Anterior cingulate cortex (tissue), 58 donors: ENCODE measurements around the gene FAM110A.

Source experiments
- DNase-seq, 58 donors: peaks; one replicate each; lab custom pipeline; 2025; lab: John Stamatoyannopoulos, UW

Gene FAM110A

GRCh38 chr20:869606-870005 is 36.1 kb downstream of the FAM110A start:
- DNase-seq, result no peak

DNA sequence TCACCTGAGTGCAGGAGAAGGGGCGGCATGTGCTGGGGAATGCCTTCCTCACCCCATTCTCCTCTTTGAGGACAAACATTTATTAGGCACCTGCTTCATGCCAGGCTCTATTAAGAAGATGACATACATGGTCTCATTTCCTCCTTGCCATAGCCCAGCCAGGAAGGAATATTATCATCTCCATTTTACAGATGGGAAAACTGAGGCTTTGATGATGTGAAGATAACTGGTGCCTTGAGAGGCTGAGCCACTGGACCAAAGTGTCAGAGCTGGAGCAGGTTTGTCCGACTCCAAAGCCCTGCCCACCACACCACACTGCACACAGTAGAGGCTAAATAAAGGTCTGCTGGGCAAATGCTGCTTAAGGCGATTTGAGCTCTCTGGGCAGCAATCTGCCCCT is 37.2 kb downstream of the FAM110A start:
- DNase-seq, result no peak

DNA sequence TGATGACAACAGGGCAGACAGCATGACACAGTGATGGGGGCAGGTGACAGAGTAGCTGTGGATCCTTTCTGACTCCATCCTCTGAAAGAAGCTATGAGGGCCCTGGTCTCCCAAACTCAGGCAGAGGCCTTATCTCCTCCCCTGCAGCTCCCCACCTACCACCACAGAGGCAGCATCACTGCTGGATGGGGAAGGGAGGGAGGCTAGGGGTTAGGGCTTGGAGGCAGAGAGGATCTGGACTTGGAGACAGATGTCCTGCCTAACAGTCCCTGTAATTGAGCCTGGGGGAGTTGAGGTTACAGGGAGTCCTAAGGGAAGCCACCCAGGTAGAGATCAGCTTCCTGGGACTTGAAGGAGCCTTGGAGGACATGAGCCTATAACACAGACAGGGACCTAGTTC is 37.9 kb downstream of the FAM110A start:
- no peak for DNase-seq

DNA sequence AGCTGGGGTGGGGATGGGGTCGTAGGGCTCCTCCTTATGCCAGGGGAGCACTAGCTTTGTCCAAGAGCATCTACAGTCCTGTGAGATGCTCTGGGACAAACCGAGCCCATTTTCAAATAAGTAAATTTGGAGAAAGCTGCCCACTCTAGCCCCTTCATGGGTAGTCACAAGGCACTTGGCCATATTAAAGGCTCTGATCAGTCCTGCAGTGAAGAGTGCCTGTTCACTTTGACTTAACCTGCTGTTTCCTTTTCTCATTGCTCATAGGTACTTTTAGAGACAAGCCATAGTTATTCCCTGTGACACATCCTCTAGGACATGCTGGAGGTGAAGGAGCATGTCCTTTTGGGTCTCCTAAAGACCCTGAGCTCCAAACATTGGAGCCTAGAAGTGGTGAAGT is 38.4 kb downstream of the FAM110A start:
- no peak for DNase-seq

- no peak for DNase-seq
Observed at GRCh38 chr20:872855-873520, 39.5 kb downstream of the FAM110A start.

DNA sequence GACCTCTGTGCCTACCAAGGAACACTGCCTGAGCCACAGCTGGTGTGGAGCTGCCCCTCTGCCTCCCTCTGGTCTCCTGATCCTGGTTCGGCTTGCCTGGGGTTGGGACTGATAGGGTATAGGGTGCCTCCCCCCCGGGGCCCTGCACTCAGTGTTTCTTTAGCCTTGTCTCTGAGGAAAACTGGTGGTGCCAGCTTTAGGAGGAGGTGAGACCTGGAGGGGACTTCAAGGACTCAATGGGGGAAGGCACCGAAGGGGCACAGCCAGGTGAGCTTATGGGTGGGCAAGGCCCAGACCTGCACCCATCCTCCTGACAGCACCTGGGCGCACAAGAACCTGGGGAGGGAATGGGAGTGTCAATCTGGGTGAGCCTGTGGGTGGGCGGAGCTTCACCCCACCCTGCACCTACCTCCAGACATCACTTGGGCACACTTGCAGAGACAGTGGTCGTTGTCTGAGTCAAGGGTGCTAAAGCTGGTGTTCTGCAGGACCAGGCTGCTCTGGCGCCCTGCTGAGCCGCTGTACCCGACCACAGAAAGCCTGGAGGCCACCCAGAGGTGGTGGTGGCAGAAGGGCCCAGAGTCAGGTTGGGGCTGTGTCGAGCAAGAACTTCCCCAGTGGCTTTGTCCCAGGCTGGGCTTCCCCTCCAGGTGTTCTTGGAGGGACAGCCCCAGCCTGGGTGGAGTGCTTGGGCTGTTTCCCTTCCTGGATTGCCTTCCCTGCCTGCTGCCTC is 40.5 kb downstream of the FAM110A start:
- DNase-seq, result no peak

GRCh38 chr20:875115-875514 is 41.6 kb downstream of the FAM110A start:
- no peak for DNase-seq

- no peak for DNase-seq
Observed at GRCh38 chr20:877814-878213, 44.3 kb downstream of the FAM110A start.

- DNase-seq, result no peak
Observed at GRCh38 chr20:878511-879307, 45.2 kb downstream of the FAM110A start.

GRCh38 chr20:879626-880025 is 46.1 kb downstream of the FAM110A start:
- no peak for DNase-seq

DNA sequence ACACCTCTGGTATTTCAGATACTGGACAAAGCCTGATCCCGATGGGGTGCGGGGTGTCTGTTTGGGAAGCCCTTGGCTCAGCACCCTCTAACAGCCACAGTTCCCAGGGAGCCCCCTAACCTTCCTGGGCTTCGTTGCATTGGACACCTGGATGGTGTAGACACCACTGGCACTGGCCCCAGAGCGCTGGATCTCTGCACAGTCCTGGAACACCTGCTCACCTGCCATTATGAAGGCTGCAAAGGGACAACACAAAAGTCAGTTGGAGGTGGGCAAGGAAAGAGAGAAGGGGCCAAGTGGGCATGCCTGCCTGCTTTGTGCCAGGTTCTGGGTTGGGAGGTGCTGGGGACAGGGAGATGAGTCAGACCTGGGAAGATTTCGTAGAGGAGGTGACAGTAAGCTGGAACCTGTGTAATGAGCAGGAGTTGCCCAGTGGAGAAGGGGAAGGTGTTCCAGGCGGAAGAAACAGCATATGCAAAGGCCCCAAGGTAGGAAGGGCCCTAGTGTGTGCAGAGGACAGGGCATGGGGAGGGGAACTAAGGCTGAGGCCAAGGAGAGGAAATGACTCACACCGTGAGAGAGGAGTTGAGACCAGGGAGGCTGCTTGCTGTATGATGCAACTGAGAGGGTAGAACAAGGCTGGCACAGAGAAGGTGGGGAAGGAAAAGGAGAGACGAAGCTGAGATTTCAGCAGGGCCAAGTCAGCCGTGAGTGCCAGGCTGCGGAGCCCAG is 47.7 kb downstream of the FAM110A start:
- DNase-seq, result no peak

- DNase-seq, result no peak
Observed at GRCh38 chr20:881783-882144, 48.2 kb downstream of the FAM110A start.

- peak in 31 of 58 donors; percentile 2 to 48 (median 16) for DNase-seq
Observed at GRCh38 chr20:884983-885952, 51.8 kb downstream of the FAM110A start.

- DNase-seq, result no peak
Observed at GRCh38 chr20:887137-887536, 53.6 kb downstream of the FAM110A start.

DNA sequence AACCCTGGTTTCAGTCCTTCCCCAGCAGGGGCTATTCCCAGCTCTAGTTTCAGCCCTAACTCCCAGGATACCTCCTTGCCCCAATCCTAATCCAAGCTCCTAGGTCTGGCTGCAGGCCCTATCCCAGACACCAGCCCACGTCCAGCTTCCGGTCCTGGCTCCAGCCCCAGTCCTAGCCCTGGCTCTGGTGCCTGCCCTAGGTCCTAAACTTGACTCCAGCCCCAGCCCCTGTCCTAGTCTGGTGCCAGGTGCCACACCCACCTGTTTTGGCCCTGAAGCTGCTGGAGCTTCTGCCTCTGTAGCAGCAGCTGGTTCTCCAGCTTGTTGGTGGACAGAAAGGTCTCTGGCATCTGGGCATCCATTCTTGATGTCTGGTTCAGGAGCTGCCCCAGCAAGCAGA is 54.5 kb downstream of the FAM110A start:
- no peak for DNase-seq

DNA sequence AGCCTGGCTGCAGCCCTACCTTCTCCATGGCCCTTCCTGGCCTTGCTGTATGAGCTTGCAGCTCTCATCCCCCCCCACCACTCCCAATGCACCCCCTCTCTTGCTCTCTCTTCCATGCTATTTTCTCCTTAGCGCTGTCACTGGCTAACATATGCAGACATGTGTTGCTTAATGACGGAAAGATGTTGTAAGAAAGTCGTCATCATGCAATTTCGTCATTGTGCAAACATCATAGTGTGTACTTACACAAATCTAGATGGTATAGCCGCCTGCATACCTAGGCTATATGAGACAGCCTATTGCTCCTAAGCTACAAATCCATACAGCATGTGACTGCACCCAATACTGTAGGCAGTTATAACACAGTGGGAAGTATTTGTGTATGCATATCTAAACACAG is 55.6 kb downstream of the FAM110A start:
- DNase-seq, result no peak

- no peak for DNase-seq
Observed at GRCh38 chr20:889932-890463, 56.5 kb downstream of the FAM110A start.

DNA sequence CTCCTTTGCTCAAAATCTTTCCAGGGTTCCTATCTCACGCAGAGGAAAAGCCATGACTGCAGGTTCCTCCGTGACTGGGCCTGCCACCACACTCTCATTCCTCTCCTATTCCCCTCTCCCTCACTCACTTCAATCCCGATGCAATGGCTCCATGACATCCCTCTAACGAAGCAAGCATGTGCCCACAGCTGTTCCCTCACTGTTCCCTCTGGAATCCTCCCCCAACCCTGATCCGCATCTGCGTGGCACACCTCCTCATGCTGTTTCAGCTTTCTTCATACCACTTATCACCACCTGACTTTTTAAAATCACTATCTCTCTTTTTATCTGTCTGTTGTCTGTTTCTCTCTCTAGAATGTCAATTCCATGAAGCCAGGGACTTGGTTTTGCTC is 57.1 kb downstream of the FAM110A start:
- DNase-seq, result peak in 1 of 58 donors; percentile 10

- DNase-seq, result peak in 45 of 58 donors; percentile 7 to 90 (median 44)
Observed at GRCh38 chr20:891058-891705, 57.7 kb downstream of the FAM110A start.
